Uterus (tissue), 2 donors: Measurements from ENCODE around the gene NEK8.

ENCODE experiments used
- CTCF ChIP-seq, 4 experiments: fragments of 200-600 bp in 2 of 4; fragments of 450-650 bp in 2 of 4; sonication (generic) in 2 of 4; IDR thresholded peaks; one replicate each; pipeline ENCODE4 v1.5.1; 2016 to 2019; ENCODE audit warnings: antibody characterized with exemption in 4 of 4, mild to moderate bottlenecking in 2 of 4, moderate library complexity in 1 of 4
- POLR2A ChIP-seq, 2 donors: fragments of 450-650 bp; IDR thresholded peaks; one replicate each; pipeline ENCODE4 v1.6.1; 2016; ENCODE audit warnings: antibody characterized with exemption in 2 of 2, mild to moderate bottlenecking in 1 of 2, moderate library complexity in 1 of 2

GRCh38 chr17:28724500-28725165, 4.0 kb upstream of the NEK8 start:
- TF ChIP-seq CTCF (IDR thresholded peaks at IDR 0.05) (no peak), POLR2A (IDR thresholded peaks at IDR 0.05) (no peak)
